Uterus (tissue), 2 donors: ENCODE results near the gene CMTM2.

Source experiments
- CTCF ChIP-seq, 4 experiments: fragments of 200-600 bp in 2 of 4; fragments of 450-650 bp in 2 of 4; sonication (generic) in 2 of 4; IDR thresholded peaks; one replicate each; pipeline ENCODE4 v1.5.1; 2016 to 2019; ENCODE audit warnings: antibody characterized with exemption in 4 of 4, mild to moderate bottlenecking in 2 of 4, moderate library complexity in 1 of 4
- POLR2A ChIP-seq, 2 donors: fragments of 450-650 bp; IDR thresholded peaks; one replicate each; pipeline ENCODE4 v1.6.1; 2016; ENCODE audit warnings: antibody characterized with exemption in 2 of 2, mild to moderate bottlenecking in 1 of 2, moderate library complexity in 1 of 2

DNA sequence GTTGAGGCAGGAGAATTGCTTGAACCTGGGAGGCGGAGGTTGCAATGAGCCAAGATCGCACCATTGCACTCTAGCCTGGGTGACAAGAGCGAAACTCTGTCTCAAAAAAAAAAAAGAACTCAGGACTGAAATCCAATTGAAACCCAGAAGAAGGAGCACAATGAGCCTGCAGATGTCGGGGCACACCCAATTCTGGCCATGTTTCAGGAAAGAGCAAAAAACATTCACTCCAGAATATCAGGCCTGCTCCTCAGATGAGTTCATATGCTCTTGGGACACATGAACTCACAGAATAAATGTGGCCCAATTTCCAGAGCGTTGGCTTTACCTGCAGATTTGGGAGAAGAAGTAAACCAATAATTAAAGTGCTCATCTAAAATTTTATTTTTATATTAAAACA lies 3.0 kb upstream of the CMTM2 start:
- TF ChIP-seq CTCF (IDR thresholded peaks at IDR 0.05) (no peak), POLR2A (IDR thresholded peaks at IDR 0.05) (no peak)
